GM18499 (cell line): Measurements from ENCODE around the gene ARHGAP27.

Experiments used
- ATAC-seq: cut with Tn5 transposase; IDR thresholded peaks from one replicate; pipeline ENCODE4 v1.9.1; 2021; ENCODE audit warnings: moderate number of reproducible peaks; ENCODE audit not compliant: insufficient read depth, unreplicated experiment

Gene ARHGAP27

GRCh38 chr17:45431531-45432404 is 902 bp downstream of the ARHGAP27 start:
- ATAC-seq = no peak

GRCh38 chr17:45430738-45431530 is 1.7 kb downstream of the ARHGAP27 start:
- ATAC-seq = no peak

GRCh38 chr17:45430006-45430737 is 2.5 kb downstream of the ARHGAP27 start:
- ATAC-seq = no peak

- ATAC-seq = no peak
Observed at GRCh38 chr17:45429339-45430005, 3.2 kb downstream of the ARHGAP27 start.

- ATAC-seq = no peak
Observed at GRCh38 chr17:45428931-45429338, 3.7 kb downstream of the ARHGAP27 start.

GRCh38 chr17:45428050-45428617 is 4.5 kb downstream of the ARHGAP27 start:
- ATAC-seq = no peak

- no peak for ATAC-seq
Observed at GRCh38 chr17:45427181-45427835, 5.4 kb downstream of the ARHGAP27 start.

- ATAC-seq = no peak
Observed at GRCh38 chr17:45426561-45426960, 6.1 kb downstream of the ARHGAP27 start.

GRCh38 chr17:45425984-45426413 is 6.7 kb downstream of the ARHGAP27 start:
- no peak for ATAC-seq

GRCh38 chr17:45425125-45425983 is 7.3 kb downstream of the ARHGAP27 start:
- no peak for ATAC-seq

GRCh38 chr17:45424769-45425124 is 7.9 kb downstream of the ARHGAP27 start:
- no peak for ATAC-seq

GRCh38 chr17:45423975-45424335 is 8.7 kb downstream of the ARHGAP27 start:
- ATAC-seq = no peak

- no peak for ATAC-seq
Observed at GRCh38 chr17:45423304-45423974, 9.2 kb downstream of the ARHGAP27 start.

GRCh38 chr17:45414990-45415881 is 17.4 kb downstream of the ARHGAP27 start:
- ATAC-seq = no peak

GRCh38 chr17:45413498-45413923 is 19.2 kb downstream of the ARHGAP27 start:
- no peak for ATAC-seq

GRCh38 chr17:45411348-45412105 is 21.1 kb downstream of the ARHGAP27 start:
- ATAC-seq = no peak
